Measurements from ENCODE around the gene ATP2C1. TPM values are rescaled to one million over a fixed set of nuclear protein-coding genes. Genes with fewer than 3 reads are reported as not detected.

ATP2C1 gene
- total and polyA plus RNA-seq, 2 donors (not counting 3 experiments of a cell fraction or from before 2014, with no cell fraction given): 50.1 to 73.3 TPM

DNA sequence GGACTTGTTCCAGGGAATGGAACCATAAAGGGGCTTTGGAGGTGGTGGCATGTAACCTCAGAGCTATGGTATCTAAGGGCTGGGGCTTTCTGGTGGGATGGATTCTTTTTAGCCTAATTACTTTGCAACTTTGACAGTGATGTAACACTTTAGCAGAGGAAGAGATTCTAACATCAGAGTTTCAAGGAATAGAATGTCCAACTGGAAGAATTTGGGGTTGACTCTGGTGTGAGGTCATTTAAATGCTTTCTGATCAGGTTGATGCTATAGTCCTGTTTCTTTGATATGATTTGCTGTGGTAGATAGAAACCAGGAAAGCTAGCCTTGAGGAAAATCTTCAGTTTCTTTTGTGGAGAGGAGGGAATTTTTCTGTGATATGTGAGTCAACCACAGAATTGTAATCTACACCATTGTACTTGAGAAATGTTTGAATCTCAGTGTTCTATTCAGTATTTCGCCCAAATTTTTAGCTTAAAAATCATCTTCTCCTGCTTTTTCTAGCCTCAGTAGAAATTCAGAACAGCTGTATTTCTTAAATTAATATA lies 40.0 kb downstream of the ATP2C1 start:
- CTCF ChIA-PET: interaction anchor here (1.0 to 1.7 kb wide), 3 partner anchors 9 to 64 kb away, joined by 3 to 5 read pairs (median 3); no protein-coding TSS in a partner anchor
- peaks cover 0 to 2% of the 10 kb centered on the region in 2 experiments for H3K36me3 ChIP-seq (ENCODE audit: control insufficient read depth in 2 of 2, extremely low read depth in 1 of 2, insufficient read depth in 2 of 2, low read length in 2 of 2)

More for the DNA sequence above, 40.0 kb downstream of the ATP2C1 start:
- no peak overlapping the region for H3K9ac ChIP-seq (replicated peaks; ENCODE audit: extremely low read depth, insufficient read depth, low read length)
- DNase-seq (ENCODE audit: low read depth, low spot score) (no peak), FAIRE-seq (no peak)
- H3K4me3 ChIP-seq (replicated peaks in 1 of 3; ENCODE audit: insufficient read depth in 1 of 3, low read depth in 1 of 3, low read length in 3 of 3): no peak overlapping the region
- H3K4me2 ChIP-seq (ENCODE audit: insufficient read depth, low read length): no peak overlapping the region
- H2AFZ ChIP-seq (ENCODE audit: low read depth, low read length): no peak overlapping the region
- no peaks in the 10 kb centered on the region for H3K4me1 ChIP-seq (ENCODE audit: control insufficient read depth, extremely low read depth, insufficient read depth, low read length)
- H3K27me3 ChIP-seq (ENCODE audit: control insufficient read depth in 2 of 2, insufficient read depth in 2 of 2, low read length in 2 of 2): no peaks in the 10 kb centered on the region
- H3K79me2 ChIP-seq (ENCODE audit: control insufficient read depth, insufficient read depth, low read length): peaks cover 16% of the 10 kb centered on the region
- H3K9me3 ChIP-seq (replicated peaks; ENCODE audit: control insufficient read depth, insufficient read depth, low read length): no peaks in the 10 kb centered on the region
- no peaks in the 10 kb centered on the region for H4K20me1 ChIP-seq (replicated peaks; ENCODE audit: control insufficient read depth, extremely low read depth, insufficient read depth, low read length)
- no peak overlapping the region for H3K27ac ChIP-seq (ENCODE audit: insufficient read depth, low read depth, low read length)
- TF ChIP-seq GATA2 (IDR thresholded peaks at IDR 0.05; ENCODE audit: insufficient read depth, insufficient read length, low read depth, low read length) (no peak), POLR2AphosphoS5 (IDR thresholded peaks at IDR 0.05; ENCODE audit: insufficient read depth, low read depth, low read length) (no peak), POLR2A (IDR thresholded peaks at IDR 0.05; ENCODE audit: low read depth, low read length) (no peak), JUN (IDR thresholded peaks at IDR 0.05; ENCODE audit: borderline replicate concordance, insufficient read depth, insufficient read length, low read depth) (no peak), EZH2 (IDR thresholded peaks at IDR 0.05; ENCODE audit: borderline replicate concordance, low read depth, low read length, severe bottlenecking) (no peak), MYC (IDR thresholded peaks at IDR 0.05; ENCODE audit: low read depth, low read length) (no peak), FOS (IDR thresholded peaks at IDR 0.05; ENCODE audit: borderline replicate concordance, insufficient read depth, low read length) (no peak)
- TF ChIP-seq, protein P1, sequence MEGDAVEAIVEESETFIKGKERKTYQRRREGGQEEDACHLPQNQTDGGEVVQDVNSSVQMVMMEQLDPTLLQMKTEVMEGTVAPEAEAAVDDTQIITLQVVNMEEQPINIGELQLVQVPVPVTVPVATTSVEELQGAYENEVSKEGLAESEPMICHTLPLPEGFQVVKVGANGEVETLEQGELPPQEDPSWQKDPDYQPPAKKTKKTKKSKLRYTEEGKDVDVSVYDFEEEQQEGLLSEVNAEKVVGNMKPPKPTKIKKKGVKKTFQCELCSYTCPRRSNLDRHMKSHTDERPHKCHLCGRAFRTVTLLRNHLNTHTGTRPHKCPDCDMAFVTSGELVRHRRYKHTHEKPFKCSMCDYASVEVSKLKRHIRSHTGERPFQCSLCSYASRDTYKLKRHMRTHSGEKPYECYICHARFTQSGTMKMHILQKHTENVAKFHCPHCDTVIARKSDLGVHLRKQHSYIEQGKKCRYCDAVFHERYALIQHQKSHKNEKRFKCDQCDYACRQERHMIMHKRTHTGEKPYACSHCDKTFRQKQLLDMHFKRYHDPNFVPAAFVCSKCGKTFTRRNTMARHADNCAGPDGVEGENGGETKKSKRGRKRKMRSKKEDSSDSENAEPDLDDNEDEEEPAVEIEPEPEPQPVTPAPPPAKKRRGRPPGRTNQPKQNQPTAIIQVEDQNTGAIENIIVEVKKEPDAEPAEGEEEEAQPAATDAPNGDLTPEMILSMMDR (IDR thresholded peaks at IDR 0.05; ENCODE audit: extremely low read depth in 1 of 2, insufficient read depth in 1 of 2, low read depth in 1 of 2, low read length in 2 of 2): no peak
- TF ChIP-seq, protein P2, sequence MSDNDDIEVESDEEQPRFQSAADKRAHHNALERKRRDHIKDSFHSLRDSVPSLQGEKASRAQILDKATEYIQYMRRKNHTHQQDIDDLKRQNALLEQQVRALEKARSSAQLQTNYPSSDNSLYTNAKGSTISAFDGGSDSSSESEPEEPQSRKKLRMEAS (IDR thresholded peaks at IDR 0.05; ENCODE audit: insufficient read depth, insufficient read length): no peak
- intact Hi-C loops (cut with micrococcal nuclease): no loop called here
- BruUV-seq (replicated peaks): no TSS peak
- POLR2A ChIA-PET: no interaction called here
- dilution Hi-C loops (cut with MboI; ENCODE audit: extremely low pct_ligation_motif_present, low sequenced_read_pairs): no loop called here
- no peaks in the 10 kb centered on the region for H3K9me1 ChIP-seq (replicated peaks; ENCODE audit: control insufficient read depth, extremely low read depth, insufficient read depth, low read length)

Data from endothelial cell of umbilical vein (primary cell).